GM12874 (cell line): ENCODE data around the gene QPCTL.

Source experiments
- CTCF ChIP-seq: IDR thresholded peaks from 2 replicates; pipeline ENCODE4 v1.5.1; 2011; ENCODE audit warnings: low read depth, mild to moderate bottlenecking, control low read depth, low read length, moderate library complexity; ENCODE audit not compliant: insufficient read depth

The QPCTL gene

GRCh38 chr19:45730368-45731288, 38.2 kb downstream of the QPCTL start, which contains the start of gene FBXO46:
Gene FBXO46 (minus strand): TSS chr19:45730896. CDS start chr19:45713495, 17,401 bp downstream.
- peak; percentile 39; the same call in 1 of the 2 replicates for TF ChIP-seq CTCF

- no peak for TF ChIP-seq CTCF
Observed at GRCh38 chr19:45733160-45733810, 40.8 kb downstream of the QPCTL start, which contains the start of gene MEIOSIN. Gene MEIOSIN (plus strand): TSS chr19:45733439. CDS start chr19:45735377, 1,938 bp downstream.

- TF ChIP-seq CTCF: no peak
Observed at GRCh38 chr19:45739498-45740439, 47.3 kb downstream of the QPCTL start.

- no peak for TF ChIP-seq CTCF
Observed at GRCh38 chr19:45742969-45743368, 50.5 kb downstream of the QPCTL start.

DNA sequence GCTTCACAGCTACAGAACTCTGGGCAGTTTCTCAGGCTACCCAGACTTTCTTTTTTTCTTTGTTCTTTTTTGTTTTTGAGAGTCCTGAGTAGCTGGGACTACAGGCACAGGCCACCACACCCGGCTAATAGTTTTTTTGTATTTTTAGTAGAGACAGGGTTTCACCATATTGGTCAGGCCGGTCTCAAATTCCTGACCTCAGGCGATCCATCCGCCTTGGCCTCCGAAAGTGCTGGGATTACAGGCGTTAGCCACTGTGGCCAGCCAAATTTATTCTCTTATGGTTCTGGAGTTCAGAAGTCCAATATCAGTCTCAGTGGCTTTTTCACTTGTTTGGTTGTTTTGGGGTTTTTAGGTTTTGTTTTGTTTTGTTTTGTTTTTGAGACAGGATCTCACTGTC, 53.1 kb downstream of the QPCTL start:
- no peak for TF ChIP-seq CTCF

DNA sequence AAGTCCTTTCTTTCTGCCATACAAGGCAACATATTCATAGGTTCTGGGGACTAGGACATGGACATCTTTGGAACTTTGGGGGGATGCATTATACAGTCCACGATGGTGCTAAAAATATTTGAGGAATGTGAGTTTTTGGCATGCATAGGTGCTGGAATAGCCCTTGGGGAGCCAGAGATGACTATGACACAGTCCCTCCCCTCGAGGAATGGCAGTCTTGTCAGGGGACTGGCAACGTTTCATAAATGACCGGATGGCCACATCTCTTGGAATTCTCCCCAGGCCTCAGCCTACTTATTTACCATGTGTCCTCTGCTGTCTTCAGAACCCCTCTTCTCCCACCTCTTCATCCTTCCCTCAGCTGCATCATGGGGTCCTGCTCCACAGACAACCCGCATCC, 54.4 kb downstream of the QPCTL start:
- TF ChIP-seq CTCF: no peak
